ENCODE data around the gene KRT33A. TPM values are rescaled to one million over a fixed set of nuclear protein-coding genes. Genes with fewer than 3 reads are reported as not detected.

The KRT33A gene
- total RNA-seq (2022; extraction: Qiagen RNA extraction; ENCODE audit: low read depth), result not detected in 5 replicates

GRCh38 chr17:41350381-41350878, at the start of gene KRT33A:
KRT33A (minus strand) TSS chr17:41350828; CDS start chr17:41350767, 61 bp downstream.

GRCh38 chr17:41396996-41397660, 46.5 kb upstream of the KRT33A start, which contains the start of gene KRT31:
KRT31 (minus strand) TSS chr17:41397608; CDS start chr17:41397539, 69 bp downstream.

GRCh38 chr17:41381943-41382342, 31.3 kb upstream of the KRT33A start, which contains the start of gene KRT34:
KRT34 (minus strand) TSS chr17:41382306; CDS start chr17:41382246, 60 bp downstream.

GRCh38 chr17:41369713-41370112, 19.1 kb upstream of the KRT33A start, which contains the start of gene KRT33B:
KRT33B (minus strand) TSS chr17:41369813; CDS start chr17:41369750, 63 bp downstream.

DNA sequence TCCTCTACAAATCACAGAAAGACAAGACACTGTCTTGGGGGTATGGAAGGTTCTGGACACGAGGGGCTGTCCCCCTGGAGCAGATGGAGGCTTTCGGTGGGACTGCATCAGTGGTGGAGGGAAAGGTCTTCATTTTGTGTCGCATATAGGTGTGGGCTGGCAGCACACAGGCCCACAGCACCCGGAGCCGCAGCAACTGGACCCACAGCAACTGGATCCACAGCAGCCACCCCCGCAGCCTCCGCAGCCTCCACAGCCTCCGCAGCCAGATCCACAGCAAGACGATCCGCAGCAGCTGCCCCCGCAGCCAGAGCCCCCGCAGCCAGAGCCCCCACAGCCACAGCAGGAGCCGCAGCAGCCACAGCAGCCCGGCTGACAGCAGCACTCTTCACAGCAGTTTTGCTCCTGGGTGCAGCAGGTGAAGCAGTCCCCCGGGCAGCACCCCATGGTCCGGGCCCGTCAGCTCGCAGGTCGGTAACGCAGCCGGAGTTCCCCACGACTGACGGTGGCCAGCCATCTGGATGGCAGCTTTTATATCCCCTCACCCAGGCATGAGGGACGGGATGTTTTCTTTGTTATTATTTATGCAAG, 35.3 kb downstream of the KRT33A start, which contains the start of gene KRTAP17-1:
Gene KRTAP17-1 (minus strand): TSS at position 507 of the 591 bp plus-strand sequence. CDS start 60 bp downstream, at position 447.

DNA sequence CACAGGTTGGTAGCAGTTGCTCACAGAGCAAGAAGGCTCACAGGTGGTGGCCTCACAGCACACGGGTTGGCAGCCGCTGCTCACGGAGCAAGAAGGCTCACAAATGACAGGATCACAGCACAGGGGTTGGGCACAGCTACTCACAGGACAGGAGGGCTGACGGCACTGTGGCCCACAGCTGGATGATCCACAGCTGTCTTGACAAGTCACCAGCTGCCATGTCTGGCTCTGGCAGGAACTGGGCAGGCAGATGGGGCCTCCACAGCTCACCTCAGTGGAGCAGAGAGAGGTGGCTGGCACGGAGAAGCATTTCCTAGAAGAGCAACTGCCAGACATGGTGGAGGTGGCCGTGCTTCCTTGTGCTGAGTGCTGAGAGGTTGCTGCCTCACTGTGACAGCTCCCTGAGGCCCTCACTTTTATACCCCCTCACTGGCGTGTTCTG, 41.7 kb downstream of the KRT33A start, which contains the start of gene KRTAP16-1:
Gene KRTAP16-1 (minus strand): TSS at position 392 of the 442 bp plus-strand sequence. CDS start 56 bp downstream, at position 336.

GRCh38 chr17:41301916-41302901, 48.4 kb downstream of the KRT33A start, which contains the start of gene KRTAP29-1:
KRTAP29-1 (minus strand) TSS chr17:41302851; CDS start chr17:41302851, 0 bp downstream.

Other genes with a start within 250 kb of the KRT33A start
- not detected in 5 replicates for gene KRTAP4-16, start 248.6 kb downstream of the KRT33A start, total RNA-seq (2022; extraction: Qiagen RNA extraction; ENCODE audit: low read depth)
- not detected in 5 replicates for gene KRTAP4-9, start 245.4 kb downstream of the KRT33A start, total RNA-seq (2022; extraction: Qiagen RNA extraction; ENCODE audit: low read depth)
- not detected in 5 replicates for gene KRTAP4-11, start 232.5 kb downstream of the KRT33A start, total RNA-seq (2022; extraction: Qiagen RNA extraction; ENCODE audit: low read depth)
- gene KRTAP4-12, start 226.6 kb downstream of the KRT33A start, total RNA-seq (2022; extraction: Qiagen RNA extraction; ENCODE audit: low read depth), result not detected in 5 replicates
- gene KRTAP4-6, start 210.3 kb downstream of the KRT33A start, total RNA-seq (2022; extraction: Qiagen RNA extraction; ENCODE audit: low read depth), result not detected in 5 replicates
- gene KRTAP4-5, start 201.0 kb downstream of the KRT33A start, total RNA-seq (2022; extraction: Qiagen RNA extraction; ENCODE audit: low read depth), result not detected in 5 replicates
- gene KRTAP4-4, start 190.1 kb downstream of the KRT33A start, total RNA-seq (2022; extraction: Qiagen RNA extraction; ENCODE audit: low read depth), result not detected in 5 replicates
- gene KRTAP4-3, start 182.6 kb downstream of the KRT33A start, total RNA-seq (2022; extraction: Qiagen RNA extraction; ENCODE audit: low read depth), result not detected in 5 replicates
- gene KRTAP4-2, start 172.6 kb downstream of the KRT33A start, total RNA-seq (2022; extraction: Qiagen RNA extraction; ENCODE audit: low read depth), result not detected in 5 replicates
- 0.20 to 0.22 TPM in 2 of 5 replicates, not detected in the others for gene KRTAP4-1, start 165.9 kb downstream of the KRT33A start, total RNA-seq (2022; extraction: Qiagen RNA extraction; ENCODE audit: low read depth)
- not detected in 5 replicates for gene KRTAP9-1, start 160.9 kb downstream of the KRT33A start, total RNA-seq (2022; extraction: Qiagen RNA extraction; ENCODE audit: low read depth)
- gene KRTAP9-2, start 124.2 kb downstream of the KRT33A start, total RNA-seq (2022; extraction: Qiagen RNA extraction; ENCODE audit: low read depth), result not detected in 5 replicates
- not detected in 5 replicates for gene KRTAP9-3, start 118.4 kb downstream of the KRT33A start, total RNA-seq (2022; extraction: Qiagen RNA extraction; ENCODE audit: low read depth)
- not detected in 5 replicates for gene KRTAP9-8, start 112.8 kb downstream of the KRT33A start, total RNA-seq (2022; extraction: Qiagen RNA extraction; ENCODE audit: low read depth)
- not detected in 5 replicates for gene KRTAP9-4, start 101.1 kb downstream of the KRT33A start, total RNA-seq (2022; extraction: Qiagen RNA extraction; ENCODE audit: low read depth)
- not detected in 5 replicates for gene KRTAP9-9, start 95.4 kb downstream of the KRT33A start, total RNA-seq (2022; extraction: Qiagen RNA extraction; ENCODE audit: low read depth)
- not detected in 5 replicates for gene KRTAP9-6, start 85.5 kb downstream of the KRT33A start, total RNA-seq (2022; extraction: Qiagen RNA extraction; ENCODE audit: low read depth)
- gene KRTAP9-7, start 75.1 kb downstream of the KRT33A start, total RNA-seq (2022; extraction: Qiagen RNA extraction; ENCODE audit: low read depth), result not detected in 5 replicates
- not detected in 5 replicates for gene KRTAP29-1, start 48.0 kb downstream of the KRT33A start, total RNA-seq (2022; extraction: Qiagen RNA extraction; ENCODE audit: low read depth)
- gene KRTAP16-1, start 41.5 kb downstream of the KRT33A start, total RNA-seq (2022; extraction: Qiagen RNA extraction; ENCODE audit: low read depth), result not detected in 5 replicates
- not detected in 5 replicates for gene KRTAP17-1, start 35.1 kb downstream of the KRT33A start, total RNA-seq (2022; extraction: Qiagen RNA extraction; ENCODE audit: low read depth)
- not detected in 5 replicates for gene KRT33B, start 19.0 kb upstream of the KRT33A start, total RNA-seq (2022; extraction: Qiagen RNA extraction; ENCODE audit: low read depth)
- gene KRT34, start 31.5 kb upstream of the KRT33A start, total RNA-seq (2022; extraction: Qiagen RNA extraction; ENCODE audit: low read depth), result 0.37 to 0.73 TPM (median 0.45 TPM) in 5 replicates
- 0.08 TPM in 1 of 5 replicates, not detected in the others for gene KRT31, start 46.8 kb upstream of the KRT33A start, total RNA-seq (2022; extraction: Qiagen RNA extraction; ENCODE audit: low read depth)
- not detected in 5 replicates for gene KRT37, start 73.8 kb upstream of the KRT33A start, total RNA-seq (2022; extraction: Qiagen RNA extraction; ENCODE audit: low read depth)
- gene KRT38, start 90.2 kb upstream of the KRT33A start, total RNA-seq (2022; extraction: Qiagen RNA extraction; ENCODE audit: low read depth), result not detected in 5 replicates
- 0.13 TPM in 1 of 5 replicates, not detected in the others for gene KRT32, start 116.6 kb upstream of the KRT33A start, total RNA-seq (2022; extraction: Qiagen RNA extraction; ENCODE audit: low read depth)
- gene KRT35, start 130.3 kb upstream of the KRT33A start, total RNA-seq (2022; extraction: Qiagen RNA extraction; ENCODE audit: low read depth), result not detected in 5 replicates
- gene KRT36, start 139.1 kb upstream of the KRT33A start, total RNA-seq (2022; extraction: Qiagen RNA extraction; ENCODE audit: low read depth), result 0.07 TPM in 1 of 5 replicates, not detected in the others
- gene KRT13, start 154.8 kb upstream of the KRT33A start, total RNA-seq (2022; extraction: Qiagen RNA extraction; ENCODE audit: low read depth), result 0.24 to 0.87 TPM (median 0.39 TPM) in 5 replicates
- gene KRT15, start 168.1 kb upstream of the KRT33A start, total RNA-seq (2022; extraction: Qiagen RNA extraction; ENCODE audit: low read depth), result 2.7 to 4.0 TPM (median 3.2 TPM) in 5 replicates
- gene KRT19, start 177.5 kb upstream of the KRT33A start, total RNA-seq (2022; extraction: Qiagen RNA extraction; ENCODE audit: low read depth), result 42.9 to 67.6 TPM (median 53.1 TPM) in 5 replicates
- gene KRT9, start 221.2 kb upstream of the KRT33A start, total RNA-seq (2022; extraction: Qiagen RNA extraction; ENCODE audit: low read depth), result not detected in 5 replicates
- 0.07 to 0.13 TPM in 2 of 5 replicates, not detected in the others for gene KRT14, start 236.1 kb upstream of the KRT33A start, total RNA-seq (2022; extraction: Qiagen RNA extraction; ENCODE audit: low read depth)

Measured in A549 treated with GW870086 at 1 μM for 4 hours (cell line).